ENCODE measurements around the gene ORM2. TPM values are rescaled to one million over a fixed set of nuclear protein-coding genes. Genes with fewer than 3 reads are reported as not detected.

Gene ORM2
- polyA plus RNA-seq, 1 of the 3 experiments (the other 2 are of a cell fraction): not detected

DNA sequence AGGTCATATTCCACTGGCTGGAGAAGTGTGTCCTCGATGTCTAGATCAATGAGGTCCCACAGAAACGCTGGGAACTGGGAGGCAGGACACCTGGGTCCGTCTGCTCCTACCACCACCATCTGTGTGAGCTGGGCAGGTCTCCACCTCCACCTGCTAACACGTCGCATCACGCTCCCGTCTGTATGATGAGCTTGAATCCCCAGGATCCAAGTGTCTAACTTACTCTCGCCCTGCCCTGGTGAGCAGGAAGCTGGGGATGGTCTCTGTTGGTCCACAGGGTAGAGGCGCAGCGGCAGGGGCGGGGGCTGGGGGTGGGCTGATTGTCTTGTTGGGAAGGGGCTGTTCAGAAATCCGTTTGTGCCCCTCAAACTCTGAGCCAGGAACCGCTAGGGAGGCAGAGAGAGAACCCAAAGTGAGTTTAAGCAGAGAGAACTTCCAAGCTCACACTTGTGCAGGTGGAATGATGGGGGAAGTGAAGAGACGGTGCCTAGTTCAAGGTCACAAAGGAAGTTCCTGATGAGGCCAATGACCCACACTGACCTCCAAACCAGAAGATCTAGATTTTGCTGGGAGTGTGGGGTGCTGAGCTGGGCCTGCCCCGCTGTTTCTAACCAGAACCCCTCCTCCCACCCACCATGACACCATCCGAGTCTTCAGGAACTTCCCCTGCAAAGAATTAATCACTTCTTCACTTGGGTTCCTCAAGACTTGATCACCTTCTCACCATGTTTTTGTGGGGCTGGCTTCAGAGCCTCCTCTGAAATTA, 21.1 kb downstream of the ORM2 start (continued):
- TF ChIP-seq CHD2 (IDR thresholded peaks at IDR 0.05; ENCODE audit: low read length, partially characterized antibody) (no peak), GABPA (IDR thresholded peaks at IDR 0.05; ENCODE audit: low read depth) (no peak), NFIC (IDR thresholded peaks at IDR 0.05; ENCODE audit: borderline replicate concordance) (no peak), MEF2A (IDR thresholded peaks at IDR 0.05; ENCODE audit: borderline replicate concordance, low read depth) (no peak), GATA2 (CRISPR knock-in tag; IDR thresholded peaks at IDR 0.05) (no peak)

DNA sequence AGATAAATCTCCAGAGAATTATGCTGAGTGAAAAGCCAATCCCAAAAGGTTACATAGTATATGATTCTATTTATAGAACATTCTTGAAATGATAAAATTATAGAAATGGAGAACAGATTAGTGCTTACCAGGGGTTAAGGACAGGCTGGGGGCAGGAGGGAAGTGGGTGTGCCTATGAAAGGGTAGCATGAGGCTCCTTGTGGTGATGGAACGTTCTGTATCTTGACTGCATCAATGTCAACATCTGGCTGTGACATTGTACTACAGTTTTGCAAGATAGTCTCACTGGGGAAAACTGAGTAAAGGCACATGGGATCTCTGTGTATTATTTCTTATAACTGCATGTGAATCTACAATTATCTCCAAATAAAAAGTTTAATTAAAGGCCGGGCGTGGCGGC, 22.3 kb downstream of the ORM2 start:
- Histone ChIP-seq H3K9me3 (no peaks in the 10 kb centered on the region), H3K9me2 (no peaks in the 10 kb centered on the region), H4K20me1 (ENCODE audit: insufficient read depth) (no peaks in the 10 kb centered on the region), H3K4me1 (ENCODE audit: control insufficient read depth in 1 of 2, insufficient read depth in 2 of 2, low read depth in 1 of 2, low read length in 1 of 2) (peaks cover 0 to 15% of the 10 kb centered on the region in 2 experiments; a peak in 3 of 4 replicates), H3K27me3 (ENCODE audit: insufficient read depth) (no peaks in the 10 kb centered on the region), H3K4me2 (no peak overlapping the region), H3K4me3 (ENCODE audit: low read depth in 2 of 2, low read length in 1 of 2) (no peak overlapping the region), H3K36me3 (replicated peaks in 1 of 2; ENCODE audit: control insufficient read depth in 1 of 2, insufficient read depth in 2 of 2, low read length in 1 of 2) (no peaks in the 10 kb centered on the region), H3K27ac (ENCODE audit: low read depth in 2 of 2, low read length in 1 of 2) (no peak overlapping the region), H3K9ac (no peak overlapping the region), H3F3A (replicated peaks; ENCODE audit: insufficient read depth) (peaks cover 10% of the 10 kb centered on the region), H3K79me2 (ENCODE audit: insufficient read depth) (no peaks in the 10 kb centered on the region), H2AFZ (ENCODE audit: low read depth) (no peak overlapping the region)
- POLR2A ChIA-PET: no interaction called here
- TF ChIP-seq SMC3 (IDR thresholded peaks at IDR 0.05; ENCODE audit: low read depth, low read length) (no peak), USF1 (IDR thresholded peaks at IDR 0.05; ENCODE audit: borderline replicate concordance, low read depth) (no peak), REST (IDR thresholded peaks at IDR 0.05; ENCODE audit: low read depth, low read length) (no peak), RXRA (IDR thresholded peaks at IDR 0.05; ENCODE audit: borderline replicate concordance, low read depth) (no peak), JUND (IDR thresholded peaks at IDR 0.05) (no peak), YY1 (IDR thresholded peaks at IDR 0.05; ENCODE audit: low read depth) (no peak), EP300 (IDR thresholded peaks at IDR 0.05; ENCODE audit: borderline replicate concordance in 1 of 2, low read depth in 1 of 2, low read length in 1 of 2) (no peak), EZH2phosphoT487 (IDR thresholded peaks at IDR 0.05; ENCODE audit: borderline replicate concordance, low read depth) (no peak), USF2 (IDR thresholded peaks at IDR 0.05; ENCODE audit: borderline replicate concordance, low read depth, low read length) (no peak), POLR2AphosphoS5 (IDR thresholded peaks at IDR 0.05; ENCODE audit: low read depth, low read length) (no peak), MXI1 (IDR thresholded peaks at IDR 0.05; ENCODE audit: low read depth, low read length) (no peak)
- TF ChIP-seq, protein P1, sequence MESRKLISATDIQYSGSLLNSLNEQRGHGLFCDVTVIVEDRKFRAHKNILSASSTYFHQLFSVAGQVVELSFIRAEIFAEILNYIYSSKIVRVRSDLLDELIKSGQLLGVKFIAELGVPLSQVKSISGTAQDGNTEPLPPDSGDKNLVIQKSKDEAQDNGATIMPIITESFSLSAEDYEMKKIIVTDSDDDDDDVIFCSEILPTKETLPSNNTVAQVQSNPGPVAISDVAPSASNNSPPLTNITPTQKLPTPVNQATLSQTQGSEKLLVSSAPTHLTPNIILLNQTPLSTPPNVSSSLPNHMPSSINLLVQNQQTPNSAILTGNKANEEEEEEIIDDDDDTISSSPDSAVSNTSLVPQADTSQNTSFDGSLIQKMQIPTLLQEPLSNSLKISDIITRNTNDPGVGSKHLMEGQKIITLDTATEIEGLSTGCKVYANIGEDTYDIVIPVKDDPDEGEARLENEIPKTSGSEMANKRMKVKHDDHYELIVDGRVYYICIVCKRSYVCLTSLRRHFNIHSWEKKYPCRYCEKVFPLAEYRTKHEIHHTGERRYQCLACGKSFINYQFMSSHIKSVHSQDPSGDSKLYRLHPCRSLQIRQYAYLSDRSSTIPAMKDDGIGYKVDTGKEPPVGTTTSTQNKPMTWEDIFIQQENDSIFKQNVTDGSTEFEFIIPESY (IDR thresholded peaks at IDR 0.05; ENCODE audit: borderline replicate concordance, low read depth): no peak
- no peak for DNase-seq
- WGBS (ENCODE audit: low lambda C conversion rate): 86% methylated on average over 4 of the region's 4 CpGs
- CTCF ChIA-PET: interaction anchor here (0.9 kb wide), 1 partner anchor 31 kb away, joined by 3 read pairs; no protein-coding TSS in a partner anchor

Measured in SK-N-SH (cell line).